GM23338 (cell line): Measurements from ENCODE around the gene ATOSA. TPM values are rescaled to one million over a fixed set of nuclear protein-coding genes. Genes with fewer than 3 reads are reported as not detected.
A peak's percentile ranks its signal among the peaks of the same experiment; 100 is the strongest.

Experiments
- ATAC-seq: fragments of 200-7000 bp; cut with Tn5 transposase; 3 replicates; pipeline ENCODE4 v1.9.1; 2020
- DNase-seq: peaks from one replicate; pipeline ENCODE4 v3.0.0-alpha.2; 2015; ENCODE audit warnings: low spot score
- H2AFZ ChIP-seq: fragments of 200-600 bp; sonication (generic); 2 replicates; pipeline ENCODE4 v1.8.0; 2016; ENCODE audit warnings: antibody characterized with exemption, mild to moderate bottlenecking, moderate library complexity
- H3F3A ChIP-seq: fragments of 200-600 bp; sonication (generic); replicated peaks from 2 replicates; pipeline ENCODE4 v1.8.0; 2017; ENCODE audit warnings: antibody characterized with exemption, mixed run types, low read depth
- H3K27ac ChIP-seq: fragments of 200-600 bp; sonication (generic); 2 replicates; pipeline ENCODE4 v1.6.1; 2016; ENCODE audit warnings: low read depth
- H3K27me3 ChIP-seq: fragments of 200-600 bp; sonication (generic); 2 replicates; pipeline ENCODE4 v1.8.0; 2016; ENCODE audit warnings: mild to moderate bottlenecking, mixed run types, moderate library complexity; ENCODE audit not compliant: insufficient read depth
- H3K36me3 ChIP-seq: fragments of 200-600 bp; sonication (generic); 2 replicates; pipeline ENCODE4 v1.8.0; 2016; ENCODE audit warnings: mild to moderate bottlenecking; ENCODE audit not compliant: insufficient read depth
- H3K4me1 ChIP-seq: fragments of 200-600 bp; sonication (generic); 2 replicates; pipeline ENCODE4 v1.8.0; 2016; ENCODE audit warnings: mild to moderate bottlenecking, moderate library complexity; ENCODE audit not compliant: insufficient read depth
- H3K4me2 ChIP-seq: fragments of 200-600 bp; sonication (generic); 2 replicates; pipeline ENCODE4 v1.7.1; 2017; ENCODE audit warnings: mixed run types
- H3K4me3 ChIP-seq: fragments of 200-600 bp; sonication (generic); 2 replicates; pipeline ENCODE4 v1.6.1; 2016; ENCODE audit warnings: mixed run types
- H3K79me2 ChIP-seq: fragments of 200-600 bp; sonication (generic); replicated peaks from 2 replicates; pipeline ENCODE4 v1.8.0; 2017; ENCODE audit warnings: mild to moderate bottlenecking; ENCODE audit not compliant: insufficient read depth
- H3K9me2 ChIP-seq: fragments of 200-600 bp; sonication (generic); 2 replicates; pipeline ENCODE4 v1.8.0; 2017; ENCODE audit not compliant: insufficient read depth
- H4K20me1 ChIP-seq: fragments of 200-600 bp; sonication (generic); replicated peaks from 2 replicates; pipeline ENCODE4 v1.8.0; 2017; ENCODE audit warnings: mild to moderate bottlenecking; ENCODE audit not compliant: insufficient read depth
- H3K27ac Mint-ChIP-seq: 2 replicates; pipeline ENCODE4 v1.8.0; 2020; ENCODE audit warnings: inconsistent platforms, mild to moderate bottlenecking, moderate library complexity, mixed read lengths
- H3K27me3 Mint-ChIP-seq: 3 replicates; pipeline ENCODE4 v1.8.0; 2022; ENCODE audit warnings: low read depth, mild to moderate bottlenecking, moderate library complexity, mixed read lengths, inconsistent platforms; ENCODE audit not compliant: insufficient read depth, poor library complexity
- H3K36me3 Mint-ChIP-seq: 3 replicates; pipeline ENCODE4 v1.8.0; 2021; ENCODE audit warnings: low read depth, mild to moderate bottlenecking, inconsistent platforms, moderate library complexity, mixed read lengths
- H3K4me1 Mint-ChIP-seq: 3 replicates; pipeline ENCODE4 v1.8.0; 2020; ENCODE audit warnings: mild to moderate bottlenecking, inconsistent platforms, mixed read lengths
- H3K4me3 Mint-ChIP-seq: 3 replicates; pipeline ENCODE4 v1.8.0; 2021; ENCODE audit warnings: moderate library complexity, mild to moderate bottlenecking, inconsistent platforms, mixed read lengths
- H3K9me3 Mint-ChIP-seq: 3 replicates; pipeline ENCODE4 v1.8.0; 2020; ENCODE audit warnings: moderate library complexity, mild to moderate bottlenecking, inconsistent platforms, mixed read lengths
- CREB1 ChIP-seq: fragments of 250-450 bp; sonication (Bioruptor Pico); IDR thresholded peaks from 2 replicates; pipeline ENCODE4 v1.5.0; 2020; ENCODE audit warnings: low read depth, mild to moderate bottlenecking, moderate library complexity
- POLR2AphosphoS5 ChIP-seq: IDR thresholded peaks from 2 replicates; pipeline ENCODE4 v1.6.1; 2016; ENCODE audit warnings: antibody characterized with exemption, low read depth
- ZNF462 ChIP-seq: fragments of 250-450 bp; sonication (Bioruptor Pico); IDR thresholded peaks from 2 replicates; pipeline ENCODE4 v1.5.0; 2020; ENCODE audit warnings: mild to moderate bottlenecking, moderate library complexity
- polyA plus RNA-seq: library from polyadenylated mRNA; unstranded; fragments of >200 nt; fragmentation: Nextera tagmentation; extraction: Ambion mirVana; gene quantifications from 2 replicates; pipeline ENCODE4 v1.2.1, GENCODE V29; 2016
- total RNA-seq: library from RNA; depleted of rRNA; stranded (reverse); fragments of >200 nt; shearing (Covaris generic); gene quantifications from 2 replicates; pipeline ENCODE4 v1.2.3, GENCODE V29; 2014

The ATOSA gene
- total and polyA plus RNA-seq, 2 experiments from 2014 or later: 6.2 to 14.0 TPM

- TF ChIP-seq ZNF462: no peak
- TF ChIP-seq CREB1 (CRISPR knock-in tag): no peak
Measured at GRCh38 chr15:52710050-52710707, 31.0 kb upstream of the ATOSA start (continued).

GRCh38 chr15:52709187-52709981 is 30.2 kb upstream of the ATOSA start:
- TF ChIP-seq CREB1 (CRISPR knock-in tag) (no peak), POLR2AphosphoS5 (peak; percentile 45; the same call in 1 of the 2 replicates)
- no peaks in the 10 kb centered on the region for H3K9me2 ChIP-seq
- H3K27ac ChIP-seq: no peak overlapping the region
- H3K27me3 ChIP-seq: no peaks in the 10 kb centered on the region
- DNase-seq: peak; percentile 94
- H3K4me1 ChIP-seq: no peaks in the 10 kb centered on the region
- peak; percentile 100 for ATAC-seq
- H3K36me3 ChIP-seq: no peaks in the 10 kb centered on the region
- no peaks in the 10 kb centered on the region for H3K79me2 ChIP-seq
- H3K4me2 ChIP-seq: peak overlapping the region; percentile 77
- no peaks in the 10 kb centered on the region for H3F3A ChIP-seq
- H3K4me3 ChIP-seq: peak overlapping the region; percentile 52
- H3K4me3 Mint-ChIP-seq: peak overlapping the region; percentile 76
- no peaks in the 10 kb centered on the region for H3K36me3 Mint-ChIP-seq
- H3K4me1 Mint-ChIP-seq: peaks cover 18% of the 10 kb centered on the region
- no peak overlapping the region for H3K27ac Mint-ChIP-seq
- H3K9me3 Mint-ChIP-seq: no peaks in the 10 kb centered on the region
- peaks cover 4% of the 10 kb centered on the region for H3K27me3 Mint-ChIP-seq
- no peaks in the 10 kb centered on the region for H4K20me1 ChIP-seq
- H2AFZ ChIP-seq: peak overlapping the region; percentile 94
